B cell (primary cell): Measurements from ENCODE around the gene UPK1B.
"Not testable (repeated sequence)": the region's sequence is repeated elsewhere in the genome, so short reads cannot be mapped to it uniquely, and the experiment has no call there.

Experiments used
- CTCF ChIP-seq: fragments of 200-600 bp; IDR thresholded peaks from one replicate; pipeline ENCODE4 v1.8.0; 2022; ENCODE audit warnings: antibody characterized with exemption, mild to moderate bottlenecking
- EZH2 ChIP-seq: IDR thresholded peaks from 2 replicates; pipeline ENCODE4 v1.6.1; 2012; ENCODE audit warnings: borderline replicate concordance, low read depth, mild to moderate bottlenecking, moderate library complexity, low read length; ENCODE audit not compliant: insufficient read depth, poor library complexity, severe bottlenecking

GRCh38 chr3:119130291-119130690 is 43.1 kb upstream of the UPK1B start:
- TF ChIP-seq CTCF, EZH2: not testable (repeated sequence)
